Measurements from ENCODE around the gene SBK2.

The SBK2 gene

GRCh38 chr19:55538132-55538531, 1.2 kb upstream of the SBK2 start:
- no peak overlapping the region for H4K8ac ChIP-seq (ENCODE audit: low read depth, low read length)
- H3K27ac ChIP-seq (replicated peaks; ENCODE audit: low read length): peak overlapping the region; percentile 73
- peak overlapping the region; percentile 53 for H4K91ac ChIP-seq (ENCODE audit: low read depth, low read length, poor library complexity)
- H2BK5ac ChIP-seq (ENCODE audit: low read length): peak overlapping the region; percentile 53
- H3K14ac ChIP-seq (ENCODE audit: low read length): no peak overlapping the region
- H3K23ac ChIP-seq (ENCODE audit: low read depth, low read length, poor library complexity): no peak overlapping the region
- peaks cover 4% of the 10 kb centered on the region for H3K79me1 ChIP-seq (ENCODE audit: low read depth, low read length)
- no peak overlapping the region for H3K4me3 ChIP-seq (ENCODE audit: low read length in 2 of 2)
- peak overlapping the region; percentile 67 for H2BK120ac ChIP-seq (ENCODE audit: low read depth, low read length)
- H2BK15ac ChIP-seq (ENCODE audit: low read length): peak overlapping the region; percentile 96
- peak overlapping the region; percentile 81 for H2AK5ac ChIP-seq (ENCODE audit: low read depth, low read length)
- no peak overlapping the region for H3K4me2 ChIP-seq (ENCODE audit: insufficient read depth, low read length, poor library complexity, severe bottlenecking)
- peaks cover 0 to 3% of the 10 kb centered on the region in 2 donors for H3K9me3 ChIP-seq (replicated peaks in 1 of 2; ENCODE audit: control insufficient read depth in 2 of 2, insufficient read depth in 1 of 2, low read depth in 1 of 2, low read length in 2 of 2)
- no peaks in the 10 kb centered on the region for H3K36me3 ChIP-seq (replicated peaks in 1 of 2; ENCODE audit: control insufficient read depth in 2 of 2, insufficient read depth in 2 of 2, low read length in 2 of 2)
- no peak overlapping the region for H3K4ac ChIP-seq (ENCODE audit: low read length)
- no peak overlapping the region for H3K9ac ChIP-seq (ENCODE audit: low read depth, low read length, poor library complexity)
- H2BK12ac ChIP-seq (ENCODE audit: low read length): no peak overlapping the region
- WGBS, 2 donors (ENCODE audit: extremely low coverage in 2 of 2, insufficient read length in 2 of 2, insufficient replicate concordance in 1 of 2): no CpG with 5 or more reads among the region's 5 CpGs
- no peaks in the 10 kb centered on the region for H3K27me3 ChIP-seq (ENCODE audit: control insufficient read depth in 3 of 3, insufficient read depth in 3 of 3, low read depth in 1 of 3, low read length in 3 of 3)
- peaks cover 14 to 18% of the 10 kb centered on the region in 2 donors for H3K4me1 ChIP-seq (ENCODE audit: control insufficient read depth in 2 of 2, insufficient read depth in 1 of 2, low read depth in 1 of 2, low read length in 2 of 2)
- H3K18ac ChIP-seq (ENCODE audit: low read length): peak overlapping the region; percentile 89
- H2AFZ ChIP-seq (ENCODE audit: low read length): peak overlapping the region; percentile 84
- no peak for DNase-seq (ENCODE audit: low spot score)

DNA sequence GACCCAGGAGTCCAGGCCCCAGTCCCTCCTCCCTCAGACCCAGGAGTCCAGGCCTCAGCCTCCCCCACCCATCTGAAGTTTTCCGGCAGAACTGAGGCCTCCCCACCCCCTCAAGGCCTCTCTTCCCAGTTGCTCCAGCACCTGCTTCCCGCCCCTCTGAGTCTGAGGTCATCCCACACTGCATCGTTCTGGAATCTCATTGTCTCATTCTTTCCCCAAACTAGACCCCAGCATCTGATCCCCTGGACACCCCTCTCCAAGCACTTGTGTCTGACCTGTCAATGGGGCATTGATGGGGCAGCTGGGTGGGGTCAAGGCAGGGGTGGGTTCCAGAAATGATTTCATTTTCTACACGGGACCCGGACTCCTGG, 793 bp upstream of the SBK2 start:
- H3K36me3 ChIP-seq (replicated peaks in 1 of 2; ENCODE audit: control insufficient read depth in 2 of 2, insufficient read depth in 2 of 2, low read length in 2 of 2): no peaks in the 10 kb centered on the region
- H3K18ac ChIP-seq (ENCODE audit: low read length): peak overlapping the region; percentile 20
- no peak overlapping the region for H3K23ac ChIP-seq (ENCODE audit: low read depth, low read length, poor library complexity)
- H4K8ac ChIP-seq (ENCODE audit: low read depth, low read length): no peak overlapping the region
- H2BK15ac ChIP-seq (ENCODE audit: low read length): peak overlapping the region; percentile 96
- H2BK5ac ChIP-seq (ENCODE audit: low read length): peak overlapping the region; percentile 53
- peak overlapping the region; percentile 81 for H2AK5ac ChIP-seq (ENCODE audit: low read depth, low read length)
- H2AFZ ChIP-seq (ENCODE audit: low read length): peak overlapping the region; percentile 84
- peaks cover 0 to 3% of the 10 kb centered on the region in 2 donors for H3K9me3 ChIP-seq (replicated peaks in 1 of 2; ENCODE audit: control insufficient read depth in 2 of 2, insufficient read depth in 1 of 2, low read depth in 1 of 2, low read length in 2 of 2)
- no peaks in the 10 kb centered on the region for H3K27me3 ChIP-seq (ENCODE audit: control insufficient read depth in 3 of 3, insufficient read depth in 3 of 3, low read depth in 1 of 3, low read length in 3 of 3)
- peak overlapping the region; percentile 67 for H2BK120ac ChIP-seq (ENCODE audit: low read depth, low read length)
- H3K79me1 ChIP-seq (ENCODE audit: low read depth, low read length): peaks cover 4% of the 10 kb centered on the region
- peaks cover 14 to 18% of the 10 kb centered on the region in 2 donors for H3K4me1 ChIP-seq (ENCODE audit: control insufficient read depth in 2 of 2, insufficient read depth in 1 of 2, low read depth in 1 of 2, low read length in 2 of 2)
- H2BK12ac ChIP-seq (ENCODE audit: low read length): no peak overlapping the region
- H3K14ac ChIP-seq (ENCODE audit: low read length): no peak overlapping the region
- H3K4me3 ChIP-seq (ENCODE audit: low read length in 2 of 2): no peak overlapping the region
- no peak overlapping the region for H3K4ac ChIP-seq (ENCODE audit: low read length)
- H4K91ac ChIP-seq (ENCODE audit: low read depth, low read length, poor library complexity): peak overlapping the region; percentile 53
- no peak for DNase-seq (ENCODE audit: low spot score)
- no CpG with 5 or more reads among the region's 5 CpGs for WGBS, 2 donors (ENCODE audit: extremely low coverage in 2 of 2, insufficient read length in 2 of 2, insufficient replicate concordance in 1 of 2)
- peak overlapping the region; percentile 73 for H3K27ac ChIP-seq (replicated peaks; ENCODE audit: low read length)
- H3K9ac ChIP-seq (ENCODE audit: low read depth, low read length, poor library complexity): no peak overlapping the region
- peak overlapping the region; percentile 14 for H3K4me2 ChIP-seq (ENCODE audit: insufficient read depth, low read length, poor library complexity, severe bottlenecking)

DNA sequence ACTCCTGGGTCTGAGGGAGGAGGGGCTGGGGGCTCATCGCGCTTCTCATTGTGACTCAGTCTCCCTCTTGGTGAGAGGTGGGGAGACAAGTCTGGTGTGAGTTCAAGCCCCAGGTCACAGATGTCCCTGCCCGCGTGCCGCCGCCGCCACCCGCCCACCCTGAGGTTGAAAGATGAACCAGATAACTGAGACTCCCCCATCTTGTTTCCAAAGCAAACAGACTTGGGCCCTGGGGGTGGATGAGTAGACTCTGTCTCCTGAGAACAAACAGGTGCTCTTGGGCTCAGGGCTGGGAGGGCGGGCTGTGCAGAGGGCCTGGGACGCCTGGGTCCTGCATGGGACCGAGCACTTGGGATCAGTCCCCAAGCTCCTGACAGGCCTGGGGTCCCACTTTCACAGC, 567 bp downstream of the SBK2 start:
- Histone ChIP-seq H2BK120ac (ENCODE audit: low read depth, low read length) (peak overlapping the region; percentile 91), H3K14ac (ENCODE audit: low read length) (peak overlapping the region; percentile 98), H3K4ac (ENCODE audit: low read length) (peak overlapping the region; percentile 76), H3K4me2 (ENCODE audit: insufficient read depth, low read length, poor library complexity, severe bottlenecking) (peak overlapping the region; percentile 33), H3K27ac (replicated peaks; ENCODE audit: low read length) (no peak overlapping the region), H3K27me3 (ENCODE audit: control insufficient read depth in 3 of 3, insufficient read depth in 3 of 3, low read depth in 1 of 3, low read length in 3 of 3) (no peaks in the 10 kb centered on the region), H2AFZ (ENCODE audit: low read length) (no peak overlapping the region), H3K4me1 (ENCODE audit: control insufficient read depth in 2 of 2, insufficient read depth in 1 of 2, low read depth in 1 of 2, low read length in 2 of 2) (peaks cover 14 to 18% of the 10 kb centered on the region in 2 donors), H2BK5ac (ENCODE audit: low read length) (peak overlapping the region; percentile 82), H3K79me1 (ENCODE audit: low read depth, low read length) (peaks cover 3% of the 10 kb centered on the region), H4K91ac (ENCODE audit: low read depth, low read length, poor library complexity) (no peak overlapping the region), H4K8ac (ENCODE audit: low read depth, low read length) (peak overlapping the region; percentile 82), H3K9ac (ENCODE audit: low read depth, low read length, poor library complexity) (no peak overlapping the region), H2BK12ac (ENCODE audit: low read length) (peak overlapping the region; percentile 100), H2BK15ac (ENCODE audit: low read length) (peak overlapping the region; percentile 100), H3K9me3 (replicated peaks in 1 of 2; ENCODE audit: control insufficient read depth in 2 of 2, insufficient read depth in 1 of 2, low read depth in 1 of 2, low read length in 2 of 2) (peaks cover 0 to 3% of the 10 kb centered on the region in 2 donors), H3K18ac (ENCODE audit: low read length) (peak overlapping the region; percentile 97), H3K36me3 (replicated peaks in 1 of 2; ENCODE audit: control insufficient read depth in 2 of 2, insufficient read depth in 2 of 2, low read length in 2 of 2) (no peaks in the 10 kb centered on the region), H3K23ac (ENCODE audit: low read depth, low read length, poor library complexity) (peak overlapping the region; percentile 85), H2AK5ac (ENCODE audit: low read depth, low read length) (peak overlapping the region; percentile 99), H3K4me3 (ENCODE audit: low read length in 2 of 2) (no peak overlapping the region)
- no CpG with 5 or more reads among the region's 11 CpGs for WGBS, 2 donors (ENCODE audit: extremely low coverage in 2 of 2, insufficient read length in 2 of 2, insufficient replicate concordance in 1 of 2)
- no peak for DNase-seq (ENCODE audit: low spot score)

DNA sequence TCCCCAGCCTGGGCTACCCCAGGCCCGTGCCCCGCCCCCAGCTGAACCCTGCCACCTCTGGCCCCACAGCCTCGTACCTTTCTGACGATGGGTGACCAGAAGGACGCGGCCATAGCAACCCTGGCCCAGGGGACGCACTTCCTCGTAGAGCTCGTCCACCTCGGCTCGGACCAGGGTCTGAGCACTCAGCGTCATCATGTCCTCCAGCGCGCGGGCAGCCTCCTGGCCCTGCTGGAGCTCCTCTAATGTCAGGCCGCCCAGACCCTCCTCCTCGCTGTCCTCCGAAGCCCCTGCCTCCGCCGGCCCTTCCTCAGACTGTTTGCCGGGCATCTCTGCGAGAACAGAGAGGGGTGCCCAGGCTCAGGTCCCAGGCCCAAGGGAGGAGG, 975 bp downstream of the SBK2 start:
- peak overlapping the region; percentile 85 for H3K23ac ChIP-seq (ENCODE audit: low read depth, low read length, poor library complexity)
- no peaks in the 10 kb centered on the region for H3K27me3 ChIP-seq (ENCODE audit: control insufficient read depth in 3 of 3, insufficient read depth in 3 of 3, low read depth in 1 of 3, low read length in 3 of 3)
- H3K14ac ChIP-seq (ENCODE audit: low read length): peak overlapping the region; percentile 89
- peak overlapping the region; percentile 76 for H3K4ac ChIP-seq (ENCODE audit: low read length)
- peak overlapping the region; percentile 99 for H2AK5ac ChIP-seq (ENCODE audit: low read depth, low read length)
- H4K8ac ChIP-seq (ENCODE audit: low read depth, low read length): peak overlapping the region; percentile 82
- H3K79me1 ChIP-seq (ENCODE audit: low read depth, low read length): peaks cover 2% of the 10 kb centered on the region
- DNase-seq (ENCODE audit: low spot score): no peak
- peak overlapping the region; percentile 100 for H2BK12ac ChIP-seq (ENCODE audit: low read length)
- peak overlapping the region; percentile 11 for H2AFZ ChIP-seq (ENCODE audit: low read length)
- H4K91ac ChIP-seq (ENCODE audit: low read depth, low read length, poor library complexity): no peak overlapping the region
- peaks cover 0 to 3% of the 10 kb centered on the region in 2 donors for H3K9me3 ChIP-seq (replicated peaks in 1 of 2; ENCODE audit: control insufficient read depth in 2 of 2, insufficient read depth in 1 of 2, low read depth in 1 of 2, low read length in 2 of 2)
- H3K18ac ChIP-seq (ENCODE audit: low read length): peak overlapping the region; percentile 59
- H3K4me1 ChIP-seq (ENCODE audit: control insufficient read depth in 2 of 2, insufficient read depth in 1 of 2, low read depth in 1 of 2, low read length in 2 of 2): peaks cover 14 to 18% of the 10 kb centered on the region in 2 donors
- peak overlapping the region; percentile 11 for H3K4me2 ChIP-seq (ENCODE audit: insufficient read depth, low read length, poor library complexity, severe bottlenecking)
- peak overlapping the region; percentile 91 for H2BK120ac ChIP-seq (ENCODE audit: low read depth, low read length)
- no CpG with 5 or more reads among the region's 22 CpGs for WGBS, 2 donors (ENCODE audit: extremely low coverage in 2 of 2, insufficient read length in 2 of 2, insufficient replicate concordance in 1 of 2)
- no peaks in the 10 kb centered on the region for H3K36me3 ChIP-seq (replicated peaks in 1 of 2; ENCODE audit: control insufficient read depth in 2 of 2, insufficient read depth in 2 of 2, low read length in 2 of 2)
- peak overlapping the region; percentile 100 for H2BK15ac ChIP-seq (ENCODE audit: low read length)
- peak overlapping the region; percentile 82 for H2BK5ac ChIP-seq (ENCODE audit: low read length)
- H3K9ac ChIP-seq (ENCODE audit: low read depth, low read length, poor library complexity): no peak overlapping the region
- no peak overlapping the region for H3K4me3 ChIP-seq (ENCODE audit: low read length in 2 of 2)
- H3K27ac ChIP-seq (replicated peaks; ENCODE audit: low read length): no peak overlapping the region
